Activated T-cell treated with anti-CD3 and anti-CD28 coated beads, Interleukin-2, amount 50 U/mL, for 4 hours (primary cell): Measurements from ENCODE around the gene IQCE. TPM values are rescaled to one million over a fixed set of nuclear protein-coding genes. Genes with fewer than 3 reads are reported as not detected.
A peak's percentile ranks its signal among the peaks of the same experiment; 100 is the strongest.
"Not testable (repeated sequence)": the region's sequence is repeated elsewhere in the genome, so short reads cannot be mapped to it uniquely, and the experiment has no call there.

Experiments
- ATAC-seq, 2 donors: fragments of 200-7000 bp; cut with Tn5 transposase; one replicate each; pipeline ENCODE4 v1.10.0; 2021
- DNase-seq: peaks from one replicate; pipeline ENCODE4 v3.0.0-alpha.2; 2020
- H3K27me3 Mint-ChIP-seq: one replicate; pipeline ENCODE4 v1.8.0; 2021; ENCODE audit warnings: low read depth, mixed read lengths
- H3K36me3 Mint-ChIP-seq: one replicate; pipeline ENCODE4 v1.8.0; 2022; ENCODE audit warnings: mixed read lengths; ENCODE audit not compliant: insufficient read depth
- H3K4me1 Mint-ChIP-seq: one replicate; pipeline ENCODE4 v1.8.0; 2021; ENCODE audit warnings: low read depth, mixed read lengths
- H3K4me3 Mint-ChIP-seq: one replicate; pipeline ENCODE4 v1.8.0; 2021; ENCODE audit warnings: mild to moderate bottlenecking, moderate library complexity, mixed read lengths
- H3K9me3 Mint-ChIP-seq: one replicate; pipeline ENCODE4 v1.8.0; 2021; ENCODE audit warnings: mixed read lengths
- total RNA-seq, 3 donors: library from RNA; stranded (reverse); gene quantifications; one replicate each; pipeline ENCODE4 v1.2.1, GENCODE V29; 2021

The IQCE gene
- total RNA-seq, 3 donors from 2014 or later: 8.9 to 10.4 (median 9.0) TPM

DNA sequence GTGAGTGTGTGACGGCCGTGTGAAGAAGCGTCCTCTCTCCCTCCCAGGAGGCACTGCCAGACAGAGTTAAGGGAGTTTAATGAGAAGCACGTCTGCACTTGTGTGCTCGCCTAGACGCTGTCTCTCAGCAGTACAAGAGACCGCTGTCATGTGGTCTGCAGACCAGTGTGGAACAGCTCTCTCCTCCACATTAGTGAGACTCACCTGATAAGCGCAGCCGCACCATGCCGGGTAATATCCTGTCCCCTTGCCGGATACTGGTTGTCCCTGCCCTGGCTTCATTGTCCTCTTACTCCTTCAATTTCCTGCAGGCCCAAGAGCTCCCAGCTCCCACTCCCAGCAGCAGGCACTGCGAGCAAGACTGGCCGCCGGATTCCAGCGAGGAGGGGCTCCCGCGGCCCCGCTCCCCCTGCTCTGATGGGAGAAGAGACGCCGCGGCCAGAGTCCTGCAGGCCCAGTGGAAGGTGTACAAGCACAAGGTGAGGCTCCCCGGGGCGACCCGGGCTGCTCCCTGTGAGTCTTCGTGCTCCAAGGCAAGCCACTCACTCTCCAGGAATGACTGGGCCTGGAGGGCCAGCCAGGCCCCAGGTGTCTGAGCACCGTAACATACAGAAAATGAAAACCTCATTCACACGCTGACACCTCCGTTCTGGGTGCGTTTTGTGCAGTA is 39.5 kb downstream of the IQCE start:
- no peaks in the 10 kb centered on the region for H3K4me1 Mint-ChIP-seq
- DNase-seq (no peak), ATAC-seq (no peak)
- H3K27me3 Mint-ChIP-seq: no peaks in the 10 kb centered on the region
- H3K9me3 Mint-ChIP-seq: no peaks in the 10 kb centered on the region
- H3K36me3 Mint-ChIP-seq: peaks cover 10% of the 10 kb centered on the region
- no peak overlapping the region for H3K4me3 Mint-ChIP-seq

DNA sequence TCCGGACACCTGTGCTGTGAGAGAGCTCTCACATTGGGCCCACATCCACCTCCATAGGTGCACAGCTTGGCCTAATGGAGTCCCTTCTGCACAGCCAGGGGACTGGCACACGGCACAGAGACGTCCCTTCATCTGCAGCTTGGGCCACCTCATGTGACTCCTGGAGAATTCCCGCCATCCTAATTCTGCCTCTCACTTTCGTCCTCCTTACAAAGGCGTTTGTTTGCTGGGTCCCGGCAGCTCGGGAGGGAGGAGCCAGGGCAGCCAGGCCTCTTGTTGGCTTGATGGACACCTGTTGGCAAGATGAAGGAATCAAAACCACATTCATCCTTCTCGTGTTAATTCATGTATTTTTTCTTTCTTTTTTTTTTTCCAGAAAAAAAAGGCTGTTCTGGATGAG is 42.3 kb downstream of the IQCE start:
- no peaks in the 10 kb centered on the region for H3K9me3 Mint-ChIP-seq

DNA sequence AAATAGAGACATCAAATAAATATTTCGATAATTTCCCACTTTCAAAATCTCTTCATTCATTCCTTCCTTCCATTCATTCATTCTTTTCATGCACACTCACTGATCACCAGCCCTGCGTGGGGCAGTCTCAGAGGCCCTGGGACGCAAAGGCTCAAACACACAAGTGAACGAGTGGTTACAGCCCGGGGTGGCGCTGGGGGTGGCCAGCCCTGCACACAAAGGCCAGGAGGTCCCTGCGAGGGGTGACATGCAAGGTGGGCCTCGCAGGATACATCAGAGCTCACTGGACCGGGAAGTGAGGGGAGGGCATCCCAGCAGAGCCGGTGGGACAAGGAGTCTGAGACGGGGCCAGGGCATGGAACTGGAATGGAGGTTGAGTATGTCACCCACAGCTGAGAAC is 43.1 kb downstream of the IQCE start:
- no peaks in the 10 kb centered on the region for H3K4me1 Mint-ChIP-seq
- H3K27me3 Mint-ChIP-seq: no peaks in the 10 kb centered on the region
- H3K9me3 Mint-ChIP-seq: no peaks in the 10 kb centered on the region
- H3K36me3 Mint-ChIP-seq: peaks cover 5% of the 10 kb centered on the region
- H3K4me3 Mint-ChIP-seq: no peak overlapping the region
- DNase-seq: no peak
- ATAC-seq: no peak

More for the DNA sequence above, 42.3 kb downstream of the IQCE start:
- H3K36me3 Mint-ChIP-seq: peaks cover 5% of the 10 kb centered on the region
- ATAC-seq (no peak), DNase-seq (no peak)
- no peaks in the 10 kb centered on the region for H3K4me1 Mint-ChIP-seq
- no peak overlapping the region for H3K4me3 Mint-ChIP-seq
- no peaks in the 10 kb centered on the region for H3K27me3 Mint-ChIP-seq

DNA sequence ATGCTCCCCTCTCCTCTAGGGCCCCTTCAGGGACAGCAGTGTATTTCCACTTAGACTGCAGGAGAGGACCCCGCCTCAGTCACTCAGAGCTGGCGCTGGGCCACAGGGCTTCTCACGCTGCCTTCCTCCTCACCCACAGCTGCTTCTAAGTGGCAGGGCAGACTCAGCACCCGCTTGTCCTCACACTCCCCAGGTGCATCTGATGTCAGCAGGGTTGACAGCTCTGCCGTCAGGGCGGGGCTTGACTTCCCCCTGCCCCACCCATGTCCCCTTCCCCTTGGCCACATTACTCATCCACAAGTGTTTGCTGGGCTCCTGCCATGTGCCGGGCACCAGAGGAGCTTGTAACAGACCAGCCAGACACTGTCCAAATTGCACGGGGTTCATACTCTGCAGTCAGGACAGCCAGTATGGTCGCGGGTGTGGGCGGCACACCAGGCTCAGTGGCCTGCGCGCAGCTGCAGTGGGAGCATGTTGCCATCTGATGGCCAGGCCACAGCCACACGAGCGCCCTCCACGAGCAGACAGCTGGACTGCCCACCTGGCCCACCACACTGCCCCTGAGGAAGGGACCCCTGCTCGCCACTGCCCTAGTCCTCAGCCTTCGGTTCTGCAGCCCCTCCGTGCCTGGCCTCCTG is 43.7 kb downstream of the IQCE start:
- Mint-ChIP-seq H3K36me3 (peaks cover 5% of the 10 kb centered on the region), H3K4me3 (no peak overlapping the region), H3K4me1 (no peaks in the 10 kb centered on the region), H3K27me3 (no peaks in the 10 kb centered on the region), H3K9me3 (no peaks in the 10 kb centered on the region)
- DNase-seq (no peak), ATAC-seq (no peak)

DNA sequence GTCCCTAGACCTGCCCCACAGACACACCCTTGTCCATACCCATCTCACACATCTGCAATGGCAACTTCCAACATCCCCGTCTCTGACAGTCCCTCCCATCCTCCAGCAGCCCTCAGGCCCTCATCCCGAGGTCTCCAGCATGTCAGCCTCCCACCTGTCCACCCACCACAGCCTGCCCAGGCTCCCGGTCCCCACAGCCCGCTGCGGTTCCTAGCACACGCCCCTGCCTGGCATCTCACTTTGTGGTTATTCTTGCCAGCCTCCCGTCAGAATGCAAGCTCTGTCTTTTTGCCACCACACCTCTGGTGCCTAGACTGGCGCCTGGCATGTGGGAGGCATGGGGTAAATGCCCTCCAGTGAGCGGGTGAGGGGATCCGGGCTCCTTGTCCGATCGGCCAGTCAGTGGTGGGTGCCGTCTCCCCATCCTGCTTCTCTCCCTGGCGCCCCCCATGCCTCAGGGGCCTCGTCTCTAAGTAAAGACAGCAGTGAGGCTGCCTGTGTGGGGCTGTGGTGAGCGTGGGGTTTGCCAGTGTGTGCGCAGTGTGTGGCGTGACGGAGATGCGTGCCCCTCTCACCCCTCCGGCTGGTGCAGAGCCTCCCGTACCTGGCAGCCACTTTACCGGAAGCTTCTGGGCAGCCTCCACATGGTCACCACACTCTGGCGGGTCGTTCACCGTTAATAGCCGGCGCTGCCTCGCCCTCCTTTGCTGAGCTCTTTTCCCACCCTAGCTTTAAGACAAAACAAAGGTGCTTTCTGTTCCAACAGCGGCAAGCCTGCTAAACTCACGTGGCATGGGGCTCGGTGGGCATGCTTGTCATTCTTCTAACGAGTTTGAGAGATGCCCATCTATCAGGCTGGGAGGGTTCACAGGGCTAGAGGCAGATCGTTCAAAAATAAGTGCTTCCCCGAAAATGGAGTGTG is 44.5 kb downstream of the IQCE start:
- H3K4me3 Mint-ChIP-seq: no peak overlapping the region
- H3K27me3 Mint-ChIP-seq: no peaks in the 10 kb centered on the region
- H3K4me1 Mint-ChIP-seq: no peaks in the 10 kb centered on the region
- ATAC-seq: no peak
- H3K36me3 Mint-ChIP-seq: peaks cover 2% of the 10 kb centered on the region
- no peak for DNase-seq
- H3K9me3 Mint-ChIP-seq: no peaks in the 10 kb centered on the region

DNA sequence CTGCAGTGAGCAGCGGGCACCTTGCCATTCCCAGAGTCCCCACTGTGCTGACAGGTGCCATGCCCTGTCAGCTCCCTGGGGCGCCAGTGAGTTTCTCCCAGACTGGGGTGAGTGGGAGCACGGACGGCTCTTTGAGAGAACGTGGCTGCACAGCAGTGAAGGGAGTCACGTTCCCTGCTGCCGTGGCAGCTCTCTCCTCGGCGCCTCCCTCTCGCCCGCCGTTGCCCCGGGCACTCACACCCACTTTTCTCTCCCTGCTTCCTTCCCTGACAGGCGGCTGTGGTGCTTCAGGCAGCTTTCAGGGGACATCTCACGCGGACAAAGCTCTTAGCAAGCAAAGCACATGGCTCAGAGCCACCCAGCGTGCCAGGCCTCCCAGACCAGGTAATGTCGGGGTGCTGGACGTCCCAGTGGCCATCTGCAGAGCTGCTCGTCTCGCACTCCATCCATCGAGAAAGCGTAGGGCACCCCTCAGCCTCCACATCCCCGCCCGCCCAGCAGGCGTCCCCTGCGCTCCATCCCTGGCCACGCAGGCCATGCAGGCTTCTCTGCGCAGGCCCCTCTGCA is 45.9 kb downstream of the IQCE start:
- no peaks in the 10 kb centered on the region for H3K27me3 Mint-ChIP-seq
- H3K4me3 Mint-ChIP-seq: no peak overlapping the region
- peaks cover 4% of the 10 kb centered on the region for H3K4me1 Mint-ChIP-seq
- no peaks in the 10 kb centered on the region for H3K36me3 Mint-ChIP-seq
- DNase-seq (no peak), ATAC-seq (no peak)
- H3K9me3 Mint-ChIP-seq: no peaks in the 10 kb centered on the region

DNA sequence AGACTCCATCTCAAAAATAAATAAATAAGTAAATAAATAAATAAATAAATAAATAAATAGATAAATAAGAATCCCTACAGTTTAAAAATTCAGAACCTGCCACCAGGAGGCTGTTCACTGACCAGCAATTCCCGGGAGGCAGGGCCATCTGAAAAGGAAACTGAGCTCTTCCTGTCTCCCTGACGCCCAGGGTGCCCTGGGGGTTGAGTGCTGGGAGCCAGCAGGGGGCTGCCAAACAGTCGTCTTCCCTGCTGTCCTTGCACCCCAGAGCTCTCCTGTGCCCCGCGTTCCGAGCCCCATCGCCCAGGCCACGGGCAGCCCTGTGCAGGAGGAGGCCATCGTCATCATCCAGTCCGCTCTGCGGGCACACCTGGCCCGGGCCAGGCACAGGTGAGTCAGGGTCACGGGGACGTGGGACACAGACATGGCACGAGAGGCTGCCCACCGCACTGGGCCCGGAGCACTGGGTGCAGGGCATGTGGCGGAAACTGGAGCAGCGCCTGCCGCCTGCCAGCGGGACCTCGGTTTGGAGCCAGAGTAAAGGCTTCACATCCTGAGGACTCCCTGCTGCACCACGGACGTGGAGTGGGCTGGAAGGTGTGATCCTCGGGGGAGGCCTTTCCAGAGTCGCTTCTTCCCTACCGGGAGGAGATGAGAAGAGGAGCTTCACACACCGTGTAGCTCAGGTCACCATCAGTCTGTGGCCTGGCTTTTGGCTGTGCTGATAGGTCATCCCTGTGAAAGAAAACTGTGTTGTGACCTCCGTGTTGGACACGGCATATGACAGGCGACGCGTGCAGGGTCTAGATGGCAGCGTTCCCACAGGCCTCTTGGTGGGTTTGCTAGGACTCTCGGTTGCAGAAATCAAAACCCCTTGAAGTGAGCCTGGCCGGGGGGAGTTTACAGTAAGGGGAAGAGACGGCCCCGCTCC is 47.1 kb downstream of the IQCE start:
- no peak for ATAC-seq
- peaks cover 4% of the 10 kb centered on the region for H3K4me1 Mint-ChIP-seq
- H3K36me3 Mint-ChIP-seq: no peaks in the 10 kb centered on the region

DNA sequence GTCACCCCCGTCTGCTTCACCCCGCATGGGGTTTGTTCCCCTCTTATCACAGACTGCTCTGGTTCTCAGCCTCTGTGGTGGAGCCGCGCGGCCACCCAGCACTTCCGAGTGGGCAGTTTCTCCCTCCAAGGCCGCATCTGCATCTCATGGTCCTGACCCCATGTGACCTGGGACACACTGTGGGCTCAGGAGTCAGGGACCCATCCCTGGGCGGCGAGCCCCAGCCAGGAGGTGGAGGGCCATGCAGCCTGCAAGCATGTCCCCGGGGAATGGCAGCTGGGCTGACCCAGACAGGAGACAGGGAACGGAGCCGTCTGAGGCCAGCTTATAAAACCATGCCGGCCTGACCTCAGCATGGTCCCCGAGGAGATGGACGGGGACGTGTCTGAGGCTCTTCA is 47.8 kb downstream of the IQCE start:
- Mint-ChIP-seq H3K9me3 (no peaks in the 10 kb centered on the region), H3K4me1 (peaks cover 4% of the 10 kb centered on the region), H3K4me3 (no peak overlapping the region), H3K27me3 (no peaks in the 10 kb centered on the region), H3K36me3 (no peaks in the 10 kb centered on the region)
- ATAC-seq (no peak), DNase-seq (no peak)

More for the DNA sequence above, 47.1 kb downstream of the IQCE start:
- Mint-ChIP-seq H3K27me3 (no peaks in the 10 kb centered on the region), H3K4me3 (no peak overlapping the region), H3K9me3 (no peaks in the 10 kb centered on the region)
- no peak for DNase-seq

DNA sequence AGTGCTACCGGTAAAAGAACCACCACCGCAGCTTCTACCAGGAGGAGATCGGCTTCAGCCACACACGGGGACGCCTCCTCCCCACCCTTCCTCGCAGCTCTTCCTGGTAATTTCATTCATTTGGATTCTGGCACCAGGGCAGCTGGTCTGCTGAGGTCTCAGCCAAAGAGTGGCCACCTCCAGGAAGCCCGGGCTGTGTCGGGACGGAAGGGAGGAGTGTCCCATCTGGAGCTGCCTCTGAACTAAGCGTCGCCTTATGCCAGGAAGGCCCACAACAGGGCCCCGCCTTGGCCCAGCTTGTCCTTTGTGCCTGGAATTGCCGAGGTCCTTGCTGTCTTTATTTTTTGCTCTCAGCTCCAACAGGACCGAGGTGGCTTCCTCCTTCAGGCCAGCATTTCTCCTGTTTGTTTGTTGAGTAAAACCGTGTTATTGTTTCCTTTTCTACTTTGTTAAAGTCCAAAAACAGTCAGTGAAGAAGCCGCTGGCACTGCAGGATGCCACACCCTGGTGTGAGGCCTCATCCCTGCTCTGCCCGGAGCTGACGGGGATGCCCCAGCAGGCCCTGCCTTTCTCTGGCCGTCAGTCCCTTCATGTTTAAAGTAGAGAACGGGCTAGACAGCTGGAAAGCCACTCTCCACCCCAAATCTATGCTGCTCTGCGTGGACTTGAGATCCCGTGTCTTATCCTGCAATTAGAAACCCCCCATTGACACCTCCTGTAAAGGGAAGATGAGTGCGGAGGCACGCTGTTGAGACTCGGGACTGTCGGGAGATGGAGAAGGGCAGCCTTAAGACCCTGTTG is 48.5 kb downstream of the IQCE start:
- ATAC-seq: no peak
- H3K27me3 Mint-ChIP-seq: no peaks in the 10 kb centered on the region
- H3K4me3 Mint-ChIP-seq: no peak overlapping the region

DNA sequence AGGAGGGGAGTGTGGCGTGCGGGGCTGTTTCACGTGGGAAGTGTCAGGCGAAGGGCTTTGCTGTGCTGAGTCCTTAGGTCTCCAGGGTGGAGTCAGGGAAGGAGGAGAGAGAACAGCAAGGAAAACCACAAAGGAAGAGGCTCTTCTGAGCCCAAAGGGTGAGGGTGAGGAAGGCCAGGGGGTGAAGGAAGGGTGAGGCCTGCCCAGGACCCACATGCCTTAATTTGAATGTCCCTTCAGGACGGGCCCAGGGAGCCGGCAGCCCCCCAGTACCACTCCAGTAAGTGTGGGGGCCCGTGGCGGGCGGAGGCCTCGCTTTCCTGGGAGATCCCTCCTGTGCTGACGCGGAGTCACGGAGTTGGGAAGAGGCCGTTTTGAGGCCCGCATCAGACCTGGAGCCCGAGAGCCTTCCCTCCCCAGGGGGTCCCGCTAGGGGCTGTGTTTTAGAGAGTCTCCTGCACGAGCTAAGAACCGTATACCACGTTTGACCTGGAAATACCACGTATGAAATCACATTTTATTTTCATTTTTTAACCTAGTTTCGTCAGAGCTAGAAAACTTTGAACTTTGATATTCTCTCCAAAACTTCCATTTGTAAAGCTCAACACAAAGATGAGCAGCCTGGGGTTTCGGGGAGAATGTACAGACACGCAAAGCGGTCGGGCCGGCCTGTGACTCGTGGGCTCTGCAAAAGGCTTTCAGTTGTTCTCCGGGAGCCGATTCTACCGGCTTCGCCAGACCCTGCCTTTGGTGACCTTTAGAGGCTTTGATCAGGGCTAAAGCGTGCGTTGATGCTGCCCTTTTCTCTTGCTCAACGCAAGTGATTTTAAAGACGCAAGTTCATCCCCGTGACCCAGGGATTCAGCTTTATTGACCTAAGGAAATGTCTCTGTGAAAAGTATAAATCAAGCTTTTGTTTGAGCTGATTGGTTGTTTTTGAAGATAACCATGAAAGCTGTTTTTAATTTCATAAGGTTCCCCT is 49.4 kb downstream of the IQCE start:
- H3K27me3 Mint-ChIP-seq: no peaks in the 10 kb centered on the region
- no peak overlapping the region for H3K4me3 Mint-ChIP-seq
- peaks cover 4% of the 10 kb centered on the region for H3K4me1 Mint-ChIP-seq
- ATAC-seq (no peak), DNase-seq (no peak)
- H3K36me3 Mint-ChIP-seq: no peaks in the 10 kb centered on the region
- no peaks in the 10 kb centered on the region for H3K9me3 Mint-ChIP-seq

More for the DNA sequence above, 48.5 kb downstream of the IQCE start:
- no peaks in the 10 kb centered on the region for H3K36me3 Mint-ChIP-seq
- H3K9me3 Mint-ChIP-seq: no peaks in the 10 kb centered on the region
- peaks cover 4% of the 10 kb centered on the region for H3K4me1 Mint-ChIP-seq
- no peak for DNase-seq

DNA sequence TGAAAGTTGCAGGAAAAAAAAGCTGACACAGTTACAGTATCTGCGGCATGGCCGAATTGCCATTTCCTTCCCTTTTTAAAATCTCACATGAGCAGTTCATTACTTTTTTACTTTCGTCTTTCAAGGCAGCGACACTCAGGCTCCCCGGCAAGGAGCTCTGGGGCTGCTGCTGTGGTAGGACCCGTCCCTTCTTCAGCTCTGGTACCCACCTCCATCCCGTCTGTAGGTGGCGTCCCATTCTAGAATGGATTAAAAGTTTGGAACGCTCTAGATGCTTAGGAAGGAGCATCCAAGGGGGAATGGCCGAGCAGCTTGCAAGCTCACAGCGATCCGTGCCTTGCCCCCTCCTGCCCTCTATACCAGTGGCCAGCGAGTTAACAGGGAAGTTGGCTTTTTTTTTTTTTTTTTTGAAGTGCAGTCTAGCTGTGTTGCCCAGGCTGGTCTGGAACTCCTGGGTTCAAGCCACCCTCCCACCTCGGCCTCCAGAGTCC is 50.2 kb downstream of the IQCE start:
- Mint-ChIP-seq H3K9me3 (no peaks in the 10 kb centered on the region), H3K27me3 (no peaks in the 10 kb centered on the region), H3K4me3 (no peak overlapping the region), H3K4me1 (peaks cover 4% of the 10 kb centered on the region), H3K36me3 (no peaks in the 10 kb centered on the region)
- DNase-seq: no peak
- ATAC-seq: peak; percentile 35 to 36

DNA sequence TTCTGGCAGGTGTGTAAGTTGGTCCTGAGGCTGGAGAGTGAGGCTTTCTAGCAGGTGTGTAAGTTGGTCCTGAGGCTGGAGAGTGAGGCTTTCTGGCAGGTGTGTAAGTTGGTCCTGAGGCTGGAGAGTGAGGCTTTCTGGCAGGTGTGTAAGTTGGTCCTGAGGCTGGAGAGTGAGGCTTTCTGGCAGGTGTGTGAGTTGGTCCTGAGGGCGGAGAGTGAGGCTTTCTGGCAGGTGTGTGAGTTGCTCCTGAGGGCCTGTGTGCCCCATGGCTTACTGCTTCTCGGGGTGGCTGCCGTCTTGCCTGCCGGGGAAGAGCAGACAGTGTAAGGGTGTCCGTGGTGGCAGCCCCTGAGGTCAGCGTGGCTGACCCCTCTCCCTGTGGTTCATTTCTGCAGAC is 50.9 kb downstream of the IQCE start:
- H3K9me3 Mint-ChIP-seq, H3K4me3 Mint-ChIP-seq, H3K27me3 Mint-ChIP-seq, ATAC-seq, DNase-seq, H3K36me3 Mint-ChIP-seq, H3K4me1 Mint-ChIP-seq: not testable (repeated sequence)
